ENCODE data around the gene COL27A1.
"Not testable (repeated sequence)": the region's sequence is repeated elsewhere in the genome, so short reads cannot be mapped to it uniquely, and the experiment has no call there.

Gene COL27A1

DNA sequence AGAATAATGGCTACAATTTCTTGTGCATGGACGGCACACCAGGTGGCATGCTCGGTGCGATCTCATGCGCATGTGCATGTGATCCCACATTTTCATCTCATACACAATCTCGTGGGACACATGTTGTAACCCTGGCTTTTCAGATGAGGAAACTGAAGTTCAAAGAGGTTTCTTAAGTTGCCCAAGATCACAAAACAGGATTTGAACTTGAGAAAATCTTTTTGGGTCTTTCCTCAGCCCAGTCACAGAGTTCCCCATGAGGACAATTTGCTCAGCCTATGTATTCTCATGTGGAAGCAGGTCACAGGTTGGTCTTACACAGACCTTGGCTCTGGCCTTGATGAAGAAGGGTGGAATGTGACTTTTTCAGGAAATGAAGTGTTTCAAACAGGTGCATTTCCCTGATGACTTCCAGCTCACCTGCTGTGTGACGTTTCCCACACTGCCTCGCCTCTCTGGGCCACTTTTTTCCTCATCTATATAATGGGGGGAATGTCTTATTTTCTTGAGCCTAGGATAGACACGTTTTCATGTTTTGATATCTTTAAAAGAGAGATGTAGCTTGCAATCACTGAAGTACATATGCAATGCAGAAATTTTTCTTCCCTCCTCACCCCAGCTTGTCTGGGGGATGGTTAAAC, 160.5 kb downstream of the COL27A1 start:
- no peak for TF ChIP-seq CTCF (IDR thresholded peaks at IDR 0.05; ENCODE audit: control extremely low read depth, extremely low read depth, low read depth, missing control alignments)
- POLR2A ChIA-PET = no interaction called here
- CTCF ChIA-PET = interaction anchor here (1.0 to 2.1 kb wide), 4 partner anchors 11 to 233 kb away, joined by 3 to 7 read pairs (median 6); no protein-coding TSS in a partner anchor
- DNase-seq (ENCODE audit: extremely low spot score) = no peak

DNA sequence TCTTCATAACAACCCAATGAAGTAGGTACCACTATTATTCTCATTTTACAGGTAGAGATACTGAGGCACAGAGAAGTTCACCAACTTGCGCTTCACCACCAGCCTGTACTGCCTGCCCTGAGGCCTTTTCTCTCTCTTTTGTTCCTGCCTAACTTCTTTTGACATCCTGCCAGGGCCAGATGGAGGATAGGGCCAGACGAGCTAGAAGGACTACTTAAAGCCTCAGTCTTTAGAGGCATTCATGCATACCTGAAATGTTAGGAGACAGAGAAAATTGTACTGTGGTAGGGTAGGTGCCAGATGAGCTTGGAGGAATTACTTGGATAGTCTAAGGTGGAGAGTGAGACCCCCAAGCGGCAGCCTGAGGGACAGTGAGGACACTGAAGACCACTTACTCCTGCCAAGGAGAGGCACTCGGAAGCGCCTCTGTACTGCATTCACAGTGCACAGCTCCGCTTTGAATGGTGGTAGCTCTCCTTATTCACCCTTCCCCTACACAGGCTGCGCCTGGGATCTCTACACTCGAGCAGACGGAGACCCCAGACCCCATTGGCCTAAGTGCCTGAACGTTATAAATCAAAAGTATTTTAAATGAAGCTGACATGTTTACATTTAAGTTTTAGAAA, 161.4 kb downstream of the COL27A1 start:
- DNase-seq (ENCODE audit: extremely low spot score) = no peak
- POLR2A ChIA-PET = no interaction called here
- no peak for TF ChIP-seq CTCF (IDR thresholded peaks at IDR 0.05; ENCODE audit: control extremely low read depth, extremely low read depth, low read depth, missing control alignments)
- CTCF ChIA-PET = interaction anchor here (1.0 to 2.1 kb wide), 4 partner anchors 12 to 234 kb away, joined by 3 to 7 read pairs (median 6); no protein-coding TSS in a partner anchor

GRCh38 chr9:114317665-114318357, 162.5 kb downstream of the COL27A1 start:
- TF ChIP-seq CTCF (IDR thresholded peaks at IDR 0.05; ENCODE audit: control extremely low read depth, extremely low read depth, low read depth, missing control alignments) = no peak
- no peak for DNase-seq (ENCODE audit: extremely low spot score)
- ChIA-PET CTCF (interaction anchor here (1.9 to 2.1 kb wide), 2 partner anchors 13 to 235 kb away, joined by 7 read pairs; no protein-coding TSS in a partner anchor), POLR2A (no interaction called here)

DNA sequence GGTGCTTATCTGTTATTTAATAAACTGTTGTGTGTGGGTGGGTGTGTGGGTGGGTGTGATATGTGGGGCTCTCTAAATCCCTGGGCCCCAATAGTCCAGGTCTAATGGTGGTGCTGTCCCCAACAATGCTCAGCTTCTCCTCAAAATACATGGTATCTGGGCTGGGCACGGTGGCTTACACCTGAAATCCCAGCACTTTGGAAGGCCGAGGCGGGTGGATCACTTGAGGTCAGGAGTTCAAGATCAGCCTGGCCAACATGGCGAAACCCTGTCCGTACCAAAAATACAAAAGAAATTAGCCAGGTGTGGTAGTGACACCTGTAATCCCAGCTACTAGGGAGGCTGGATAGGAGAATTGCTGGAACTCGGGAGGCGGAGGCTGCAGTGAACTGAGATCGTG, 163.1 kb downstream of the COL27A1 start:
- POLR2A ChIA-PET = no interaction called here
- CTCF ChIA-PET = no interaction called here
- no peak for TF ChIP-seq CTCF (IDR thresholded peaks at IDR 0.05; ENCODE audit: control extremely low read depth, extremely low read depth, low read depth, missing control alignments)
- DNase-seq (ENCODE audit: extremely low spot score) = no peak

DNA sequence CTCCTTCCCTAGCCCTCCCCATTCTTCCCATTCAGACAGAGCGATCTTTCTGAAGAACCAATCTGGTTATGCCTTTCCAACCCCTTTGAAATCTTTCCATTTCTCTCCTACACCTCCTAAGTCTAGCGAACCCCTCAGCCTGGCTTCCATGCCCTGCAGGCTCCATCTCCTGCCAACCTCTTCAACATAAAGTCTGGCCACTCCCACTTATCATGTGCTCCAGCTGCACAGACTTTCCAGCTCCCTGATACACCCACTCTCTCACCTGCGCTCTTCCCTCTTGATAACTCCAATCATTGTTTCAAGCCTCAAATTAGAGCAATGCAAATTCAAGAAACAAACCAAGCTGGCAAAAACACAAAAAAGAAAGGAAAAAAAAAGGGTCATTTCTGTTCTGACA, 163.8 kb downstream of the COL27A1 start:
- TF ChIP-seq CTCF (IDR thresholded peaks at IDR 0.05; ENCODE audit: control extremely low read depth, extremely low read depth, low read depth, missing control alignments) = no peak
- POLR2A ChIA-PET = no interaction called here

GRCh38 chr9:114320710-114321109, 165.4 kb downstream of the COL27A1 start:
- POLR2A ChIA-PET = not testable (repeated sequence)

More for the DNA sequence above, 163.8 kb downstream of the COL27A1 start:
- CTCF ChIA-PET = interaction anchor here (1.4 kb wide), 1 partner anchor 15 kb away, joined by 5 read pairs; no protein-coding TSS in a partner anchor
- DNase-seq (ENCODE audit: extremely low spot score) = no peak

More at GRCh38 chr9:114320710-114321109, 165.4 kb downstream of the COL27A1 start:
- DNase-seq (ENCODE audit: extremely low spot score) = not testable (repeated sequence)
- CTCF ChIA-PET = interaction anchor here (1.2 to 1.4 kb wide), 2 partner anchors 16 to 30 kb away, joined by 3 to 5 read pairs; no protein-coding TSS in a partner anchor
